Activated CD8-positive, alpha-beta T cell treated with anti-CD3 and anti-CD28 coated beads, Interleukin-2, amount 10 ng/mL, durations not matched to agents 7 days and 5 days (primary cell): Measurements from ENCODE around the gene HSFX1. TPM values are rescaled to one million over a fixed set of nuclear protein-coding genes. Genes with fewer than 3 reads are reported as not detected.

ENCODE experiments used
- ATAC-seq: fragments of 150-1000 bp; cut with Tn5 transposase; one replicate; pipeline ENCODE4 v1.10.0; 2021; ENCODE audit warnings: moderate library complexity
- CTCF ChIA-PET: fragments of 350-600 bp; sonication (Branson Sonifier 250); formaldehyde crosslinking; loops from one replicate; lab custom pipeline; 2021; ENCODE audit warnings: antibody characterized with exemption; lab: Charles Lee
- POLR2A ChIA-PET: fragments of 350-600 bp; sonication (Branson Sonifier 250); formaldehyde crosslinking; loops from one replicate; lab custom pipeline; 2021; ENCODE audit warnings: antibody characterized with exemption; lab: Charles Lee
- DNase-seq: peaks from one replicate; pipeline ENCODE4 v3.0.0-alpha.2; 2020
- H3K27ac Mint-ChIP-seq: one replicate; pipeline ENCODE4 v1.8.0; 2021; ENCODE audit warnings: mild to moderate bottlenecking, mixed read lengths
- H3K27me3 Mint-ChIP-seq: one replicate; pipeline ENCODE4 v1.8.0; 2021; ENCODE audit warnings: low read depth, mixed read lengths
- H3K36me3 Mint-ChIP-seq: one replicate; pipeline ENCODE4 v1.8.0; 2021; ENCODE audit warnings: low read depth, mixed read lengths
- H3K4me1 Mint-ChIP-seq: one replicate; pipeline ENCODE4 v1.8.0; 2021; ENCODE audit warnings: low read depth, mixed read lengths
- H3K4me3 Mint-ChIP-seq: one replicate; pipeline ENCODE4 v1.8.0; 2021; ENCODE audit warnings: mild to moderate bottlenecking, mixed read lengths
- H3K9me3 Mint-ChIP-seq: one replicate; pipeline ENCODE4 v1.8.0; 2022; ENCODE audit warnings: mixed read lengths; ENCODE audit not compliant: insufficient read depth
- total RNA-seq, 2 experiments: library from RNA; stranded (reverse); gene quantifications; one replicate each; pipeline ENCODE4 v1.2.3, GENCODE V29; 2021

HSFX1 gene
- total RNA-seq, 2 experiments from 2014 or later = 0.78 to 0.90 TPM

- H3K27me3 Mint-ChIP-seq = peaks cover 15% of the 10 kb centered on the region
- POLR2A ChIA-PET = no interaction called here
- H3K4me3 Mint-ChIP-seq = no peak overlapping the region
- peaks cover 3% of the 10 kb centered on the region for H3K4me1 Mint-ChIP-seq
- H3K27ac Mint-ChIP-seq = no peak overlapping the region
- no peak for DNase-seq
- no peaks in the 10 kb centered on the region for H3K9me3 Mint-ChIP-seq
- ATAC-seq = no peak
- CTCF ChIA-PET = no interaction called here
- no peaks in the 10 kb centered on the region for H3K36me3 Mint-ChIP-seq
These were observed 44.8 kb downstream of the HSFX1 start for GRCh38 chrX:149818652-149819051.

- Mint-ChIP-seq H3K4me1 (peaks cover 3% of the 10 kb centered on the region), H3K9me3 (no peaks in the 10 kb centered on the region), H3K27ac (no peak overlapping the region), H3K4me3 (no peak overlapping the region), H3K36me3 (no peaks in the 10 kb centered on the region), H3K27me3 (peaks cover 11% of the 10 kb centered on the region)
- ATAC-seq (no peak), DNase-seq (no peak)
- ChIA-PET CTCF (no interaction called here), POLR2A (no interaction called here)
These were observed 45.5 kb downstream of the HSFX1 start for GRCh38 chrX:149819371-149819770.

- Mint-ChIP-seq H3K27me3 (peaks cover 3% of the 10 kb centered on the region), H3K4me1 (peaks cover 35% of the 10 kb centered on the region), H3K27ac (no peak overlapping the region), H3K4me3 (no peak overlapping the region), H3K36me3 (no peaks in the 10 kb centered on the region), H3K9me3 (no peaks in the 10 kb centered on the region)
- ATAC-seq (no peak), DNase-seq (peak; percentile 55)
- CTCF ChIA-PET = no interaction called here
- POLR2A ChIA-PET = no interaction called here
These were observed 51.6 kb downstream of the HSFX1 start for GRCh38 chrX:149825424-149825823.

Other genes with a start within 250 kb of the HSFX1 start
- 10 to 100 TPM; 45.2 to 46.5 TPM for gene EOLA1, start 233.1 kb upstream of the HSFX1 start, total RNA-seq
- gene HSFX3, start 224.1 kb upstream of the HSFX1 start, total RNA-seq = not detected
- not detected for gene MAGEA9B, start 186.6 kb upstream of the HSFX1 start, total RNA-seq
- not detected for gene HSFX2, start 178.8 kb upstream of the HSFX1 start, total RNA-seq
- 10 to 100 TPM; 15.7 to 15.9 TPM for gene TMEM185A, start 142.3 kb upstream of the HSFX1 start, total RNA-seq
- gene MAGEA11, start 62.0 kb upstream of the HSFX1 start, total RNA-seq = not detected
- not detected for gene MAGEA9, start 7.9 kb downstream of the HSFX1 start, total RNA-seq
- gene MAGEA8, start 107.1 kb downstream of the HSFX1 start, total RNA-seq = not detected
- gene HSFX4, start 155.5 kb downstream of the HSFX1 start, total RNA-seq = not detected
- gene EOLA2, start 164.4 kb downstream of the HSFX1 start, total RNA-seq = 10 to 100 TPM; 22.0 to 23.1 TPM